Activated naive CD8-positive, alpha-beta T cell treated with anti-CD3 and anti-CD28 coated beads, Interleukin-2, amount 10 ng/mL, durations not matched to agents 7 days and 5 days (primary cell): ENCODE results near the gene INTS1. TPM values are rescaled to one million over a fixed set of nuclear protein-coding genes. Genes with fewer than 3 reads are reported as not detected.
"Not testable (repeated sequence)": the region's sequence is repeated elsewhere in the genome, so short reads cannot be mapped to it uniquely, and the experiment has no call there.

Source experiments
- ATAC-seq: fragments of 150-1000 bp; cut with Tn5 transposase; one replicate; pipeline ENCODE4 v1.10.0; 2021; ENCODE audit warnings: low read depth, moderate library complexity
- POLR2A ChIA-PET: fragments of 350-600 bp; sonication (Branson Sonifier 250); formaldehyde crosslinking; loops from one replicate; lab custom pipeline; 2021; ENCODE audit warnings: antibody characterized with exemption; lab: Charles Lee
- DNase-seq: peaks from one replicate; pipeline ENCODE4 v3.0.0; 2021
- H3K27ac Mint-ChIP-seq: one replicate; pipeline ENCODE4 v1.8.0; 2022; ENCODE audit warnings: mild to moderate bottlenecking, mixed read lengths
- H3K27me3 Mint-ChIP-seq: one replicate; pipeline ENCODE4 v1.8.0; 2022; ENCODE audit warnings: mild to moderate bottlenecking, moderate library complexity, mixed read lengths
- H3K36me3 Mint-ChIP-seq: one replicate; pipeline ENCODE4 v1.8.0; 2021; ENCODE audit warnings: mild to moderate bottlenecking, mixed read lengths
- H3K4me1 Mint-ChIP-seq: one replicate; pipeline ENCODE4 v1.8.0; 2021; ENCODE audit warnings: mixed read lengths
- H3K4me3 Mint-ChIP-seq: one replicate; pipeline ENCODE4 v1.8.0; 2022; ENCODE audit warnings: mild to moderate bottlenecking, moderate library complexity, mixed read lengths
- H3K9me3 Mint-ChIP-seq: one replicate; pipeline ENCODE4 v1.8.0; 2021; ENCODE audit warnings: mixed read lengths
- total RNA-seq, 2 experiments: library from RNA; stranded (reverse); gene quantifications; one replicate each; pipeline ENCODE4 v1.2.3, GENCODE V29; 2021

The INTS1 gene
- total RNA-seq, 2 experiments from 2014 or later: 110 to 115 TPM

DNA sequence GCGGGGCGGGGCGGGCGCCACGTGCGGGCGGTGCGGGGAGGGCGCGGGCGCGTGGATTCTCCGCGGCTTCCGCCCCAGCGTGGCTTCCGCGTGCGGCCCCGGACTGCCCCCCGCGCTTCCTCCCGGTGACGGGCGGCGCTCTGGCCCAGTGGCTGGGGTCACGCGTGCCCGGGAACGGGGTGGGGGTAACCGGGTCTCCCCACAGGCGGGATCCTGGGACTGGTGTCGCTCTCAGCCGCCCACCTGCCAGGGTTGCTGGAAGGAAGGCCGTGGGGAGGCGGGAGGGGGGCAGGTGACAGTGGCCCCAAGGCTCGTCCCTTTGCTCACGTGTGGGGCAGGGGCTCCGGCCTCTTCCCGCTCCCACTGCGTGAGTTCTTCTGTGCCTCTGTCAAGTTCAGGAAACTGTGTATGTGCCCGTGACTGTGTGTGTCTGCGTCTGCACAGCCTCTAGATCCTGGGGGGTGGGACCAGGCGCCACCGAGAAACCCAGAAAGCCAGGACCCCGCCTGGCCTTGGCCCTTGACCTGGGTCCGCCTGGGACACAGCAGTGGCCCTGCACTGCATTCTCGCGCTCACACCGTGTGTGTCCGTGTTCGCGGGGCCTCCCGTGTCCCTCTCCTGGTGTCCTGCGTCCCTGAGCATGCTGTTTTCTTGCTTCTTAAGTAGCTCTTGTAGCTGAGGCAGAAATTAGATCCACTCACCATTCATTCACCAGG is 27.2 kb upstream of the INTS1 start:
- POLR2A ChIA-PET: interaction anchor here (0.9 to 2.3 kb wide), 3 partner anchors 18 to 28 kb away, joined by 4 to 8 read pairs (median 6); partner anchors contain the start of gene INTS1
- Mint-ChIP-seq H3K36me3 (no peaks in the 10 kb centered on the region), H3K27ac (peak overlapping the region; percentile 91), H3K9me3 (no peaks in the 10 kb centered on the region), H3K27me3 (peaks cover 8% of the 10 kb centered on the region), H3K4me3 (peak overlapping the region; percentile 83), H3K4me1 (peaks cover 26% of the 10 kb centered on the region)
- peak; percentile 24 for ATAC-seq
- DNase-seq: peak; percentile 64

DNA sequence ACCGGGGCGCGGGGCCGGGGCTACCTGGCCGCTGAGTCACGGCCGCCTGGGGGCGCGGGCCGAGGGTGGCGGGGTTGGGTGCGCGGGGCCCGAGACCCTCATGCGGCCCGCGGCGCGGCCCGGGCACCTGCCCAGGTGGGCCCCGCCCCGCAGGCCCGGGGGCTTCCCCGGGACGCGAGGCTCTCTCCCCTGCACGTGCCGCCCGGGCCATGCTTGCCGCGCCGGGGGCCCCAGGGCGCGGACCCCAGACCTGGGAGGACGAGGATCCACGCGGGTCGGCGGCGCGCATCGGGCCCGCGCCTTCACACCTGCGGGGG is 26.7 kb upstream of the INTS1 start:
- POLR2A ChIA-PET: no interaction called here
- H3K36me3 Mint-ChIP-seq: no peaks in the 10 kb centered on the region

DNA sequence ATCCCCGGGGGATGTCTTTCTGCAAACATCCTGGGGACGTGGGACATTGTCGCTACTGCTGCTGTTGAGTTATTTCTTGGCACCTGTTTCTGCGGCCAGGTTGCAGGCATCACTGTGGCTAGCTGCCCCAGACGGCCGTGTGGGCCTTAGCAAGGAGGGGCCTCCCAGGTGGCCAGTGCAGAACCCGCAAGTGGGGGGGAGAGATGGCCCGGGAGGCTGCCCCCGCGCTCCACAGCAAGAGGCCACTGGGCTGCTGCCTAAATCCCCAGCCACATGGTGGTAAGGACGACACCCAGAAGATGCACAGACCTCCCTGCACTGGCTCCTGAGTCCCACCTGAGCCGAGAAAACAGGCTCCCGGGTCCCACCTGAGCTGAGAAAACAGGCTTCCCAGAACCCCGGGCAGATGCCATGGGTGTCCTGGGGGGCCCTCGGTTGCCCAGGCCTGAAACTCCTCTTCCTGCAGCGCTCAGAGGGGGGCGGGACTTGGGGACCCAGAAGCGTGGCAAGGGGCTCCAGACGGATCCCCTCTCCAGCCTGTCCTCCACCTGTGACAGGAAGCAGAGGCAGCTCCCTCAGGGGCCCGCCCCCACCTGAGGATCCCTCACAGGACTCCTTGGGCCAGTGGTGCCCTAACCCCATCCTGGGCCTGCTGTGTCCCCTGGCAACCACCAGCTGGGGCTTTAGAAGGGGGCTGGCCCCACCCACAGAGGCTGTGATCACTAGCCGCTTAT is 25.4 kb upstream of the INTS1 start:
- no peak for DNase-seq
- peak overlapping the region; percentile 68 for H3K4me3 Mint-ChIP-seq
- H3K36me3 Mint-ChIP-seq: no peaks in the 10 kb centered on the region
- no peaks in the 10 kb centered on the region for H3K9me3 Mint-ChIP-seq
- peaks cover 15% of the 10 kb centered on the region for H3K27me3 Mint-ChIP-seq
- ATAC-seq: no peak
- POLR2A ChIA-PET: interaction anchor here (1.0 kb wide), 1 partner anchor 10 kb away, joined by 5 read pairs; no protein-coding TSS in a partner anchor
- peaks cover 26% of the 10 kb centered on the region for H3K4me1 Mint-ChIP-seq
- H3K27ac Mint-ChIP-seq: peak overlapping the region; percentile 74

More for the DNA sequence above, 26.7 kb upstream of the INTS1 start:
- peaks cover 26% of the 10 kb centered on the region for H3K4me1 Mint-ChIP-seq
- ATAC-seq: peak; percentile 2
- no peak for DNase-seq
- no peak overlapping the region for H3K27ac Mint-ChIP-seq
- H3K27me3 Mint-ChIP-seq: peaks cover 11% of the 10 kb centered on the region
- H3K9me3 Mint-ChIP-seq: no peaks in the 10 kb centered on the region
- no peak overlapping the region for H3K4me3 Mint-ChIP-seq

DNA sequence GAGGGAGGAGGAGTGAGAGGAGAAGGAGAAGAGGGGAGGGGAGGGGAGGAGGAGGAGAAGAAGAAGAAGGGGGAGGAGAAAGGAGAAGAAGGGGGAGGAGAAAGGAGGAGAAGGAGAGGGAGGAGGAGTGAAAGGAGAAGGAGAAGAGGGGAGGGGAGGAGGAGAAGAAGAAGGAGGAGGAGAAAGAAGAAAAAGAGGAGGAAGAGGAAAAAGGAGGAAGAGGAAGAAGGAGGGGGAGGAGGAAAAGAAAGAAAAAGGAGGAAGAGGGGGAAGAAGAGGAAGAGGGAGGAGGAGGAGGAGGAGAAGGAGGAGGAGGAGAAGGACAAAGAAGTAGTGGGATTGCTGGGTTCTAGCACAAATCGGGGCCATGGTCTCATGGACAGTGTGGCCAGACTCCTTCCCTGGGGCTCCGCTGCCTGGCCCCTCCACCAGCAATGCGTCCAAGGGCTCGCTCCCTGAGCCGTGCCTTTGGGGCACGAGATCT is 22.1 kb upstream of the INTS1 start:
- Mint-ChIP-seq H3K27me3 (peaks cover 18% of the 10 kb centered on the region), H3K36me3 (no peaks in the 10 kb centered on the region), H3K4me1 (peaks cover 4% of the 10 kb centered on the region), H3K27ac (no peak overlapping the region), H3K4me3 (no peak overlapping the region), H3K9me3 (no peaks in the 10 kb centered on the region)
- DNase-seq (no peak), ATAC-seq (no peak)
- POLR2A ChIA-PET: no interaction called here

GRCh38 chr7:1525409-1525808 is 21.2 kb upstream of the INTS1 start:
- POLR2A ChIA-PET: no interaction called here
- no peak overlapping the region for H3K4me3 Mint-ChIP-seq
- no peaks in the 10 kb centered on the region for H3K36me3 Mint-ChIP-seq
- DNase-seq: no peak
- no peak for ATAC-seq
- no peaks in the 10 kb centered on the region for H3K9me3 Mint-ChIP-seq
- no peak overlapping the region for H3K27ac Mint-ChIP-seq
- peaks cover 4% of the 10 kb centered on the region for H3K4me1 Mint-ChIP-seq
- peaks cover 18% of the 10 kb centered on the region for H3K27me3 Mint-ChIP-seq

- peaks cover 17% of the 10 kb centered on the region for H3K27me3 Mint-ChIP-seq
- no peaks in the 10 kb centered on the region for H3K4me1 Mint-ChIP-seq
- no peak overlapping the region for H3K4me3 Mint-ChIP-seq
- ATAC-seq (no peak), DNase-seq (no peak)
- no peaks in the 10 kb centered on the region for H3K9me3 Mint-ChIP-seq
- no peak overlapping the region for H3K27ac Mint-ChIP-seq
- POLR2A ChIA-PET: no interaction called here
- no peaks in the 10 kb centered on the region for H3K36me3 Mint-ChIP-seq
These were observed 19.7 kb upstream of the INTS1 start for GRCh38 chr7:1523844-1524243.

DNA sequence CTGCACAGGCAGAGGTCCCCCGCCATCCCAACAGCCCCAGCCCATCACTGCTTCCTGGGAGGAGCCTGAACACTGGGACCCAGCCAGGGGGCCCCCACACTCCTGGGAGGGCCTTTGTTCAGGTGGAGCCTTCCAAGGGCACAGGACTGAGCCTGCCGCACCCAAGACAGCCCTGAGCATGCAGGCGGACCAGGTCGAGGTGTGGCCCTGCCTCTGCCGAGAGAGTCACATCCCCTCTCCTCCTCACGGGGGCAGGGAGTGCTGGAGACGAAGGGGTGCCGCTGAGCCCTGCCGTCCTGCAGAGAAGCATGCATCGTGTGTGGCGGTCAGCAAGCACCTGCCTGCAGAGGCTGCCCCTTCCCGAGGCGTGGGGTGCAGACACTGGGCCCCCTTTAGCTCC is 19.0 kb upstream of the INTS1 start:
- H3K4me1 Mint-ChIP-seq: no peaks in the 10 kb centered on the region
- POLR2A ChIA-PET: no interaction called here
- H3K36me3 Mint-ChIP-seq: no peaks in the 10 kb centered on the region
- no peaks in the 10 kb centered on the region for H3K9me3 Mint-ChIP-seq
- no peak overlapping the region for H3K27ac Mint-ChIP-seq
- DNase-seq (no peak), ATAC-seq (no peak)
- H3K4me3 Mint-ChIP-seq: no peak overlapping the region
- peaks cover 16% of the 10 kb centered on the region for H3K27me3 Mint-ChIP-seq

DNA sequence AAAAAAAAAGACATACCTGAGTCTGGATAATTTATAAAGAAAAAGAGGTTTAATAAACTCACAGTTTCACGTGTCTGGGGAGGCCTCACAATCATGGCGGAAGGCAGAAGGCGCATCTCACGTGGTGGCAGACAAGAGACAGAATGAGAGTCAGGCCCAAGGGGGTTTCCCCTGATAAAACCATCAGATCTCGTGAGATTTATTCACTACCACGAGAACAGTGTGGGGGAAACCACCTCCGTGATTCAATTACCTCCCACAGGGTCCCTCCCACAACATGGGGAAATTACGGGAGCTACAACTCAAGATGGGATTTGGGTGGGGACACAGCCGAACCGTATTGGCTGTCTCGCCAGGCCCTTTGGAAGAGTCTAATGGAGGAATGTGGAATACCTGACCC is 17.3 kb upstream of the INTS1 start:
- H3K27ac Mint-ChIP-seq: no peak overlapping the region
- POLR2A ChIA-PET: no interaction called here
- DNase-seq (no peak), ATAC-seq (no peak)
- peaks cover 10% of the 10 kb centered on the region for H3K27me3 Mint-ChIP-seq
- no peaks in the 10 kb centered on the region for H3K4me1 Mint-ChIP-seq
- H3K36me3 Mint-ChIP-seq: no peaks in the 10 kb centered on the region
- H3K9me3 Mint-ChIP-seq: no peaks in the 10 kb centered on the region
- H3K4me3 Mint-ChIP-seq: no peak overlapping the region

- Mint-ChIP-seq H3K27ac (no peak overlapping the region), H3K9me3 (no peaks in the 10 kb centered on the region), H3K4me1 (no peaks in the 10 kb centered on the region), H3K27me3 (peaks cover 5% of the 10 kb centered on the region), H3K4me3 (no peak overlapping the region), H3K36me3 (no peaks in the 10 kb centered on the region)
- ATAC-seq: no peak
- POLR2A ChIA-PET: no interaction called here
- DNase-seq: no peak
These were observed 16.5 kb upstream of the INTS1 start for GRCh38 chr7:1520539-1521234.

GRCh38 chr7:1519322-1519922 is 15.2 kb upstream of the INTS1 start:
- ATAC-seq, H3K27me3 Mint-ChIP-seq, H3K27ac Mint-ChIP-seq, H3K4me1 Mint-ChIP-seq, H3K4me3 Mint-ChIP-seq, H3K9me3 Mint-ChIP-seq, H3K36me3 Mint-ChIP-seq, DNase-seq: not testable (repeated sequence)
- POLR2A ChIA-PET: interaction anchor here (0.8 kb wide), 1 partner anchor 11 kb away, joined by 5 read pairs; the partner anchor contains the start of gene MAFK

DNA sequence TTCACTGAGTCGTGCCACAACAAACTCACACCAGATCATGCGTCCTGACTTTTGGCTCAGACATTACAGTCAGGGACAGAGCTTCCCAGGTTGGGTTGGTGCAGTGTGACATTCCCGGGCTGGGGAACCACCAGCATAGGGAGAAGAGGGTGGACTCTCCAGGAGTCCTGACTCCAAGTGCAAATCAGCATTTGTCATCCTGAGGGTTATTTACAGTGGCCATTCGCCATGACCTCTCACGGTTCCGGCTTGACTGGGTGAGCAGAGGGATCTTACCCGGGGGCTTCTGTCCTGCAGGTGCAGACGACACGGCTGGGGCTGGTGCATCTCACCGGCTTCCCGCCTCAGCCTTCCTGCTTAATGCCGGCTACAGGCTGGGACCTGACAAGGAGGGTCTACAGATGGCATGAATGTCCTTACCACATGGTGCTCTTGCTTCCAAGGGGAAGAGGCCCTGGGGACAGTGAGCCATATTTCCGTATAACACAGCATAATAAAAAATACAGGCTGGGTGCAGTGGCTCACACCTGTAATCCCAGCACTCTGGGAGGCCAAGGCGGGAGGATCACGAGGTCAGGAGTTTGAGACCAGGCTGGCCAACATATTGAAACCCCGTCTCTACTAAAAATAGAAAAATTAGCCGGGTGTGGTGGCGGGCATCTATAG is 12.5 kb upstream of the INTS1 start:
- Mint-ChIP-seq H3K4me3 (no peak overlapping the region), H3K36me3 (no peaks in the 10 kb centered on the region), H3K27ac (no peak overlapping the region), H3K27me3 (no peaks in the 10 kb centered on the region), H3K4me1 (peaks cover 9% of the 10 kb centered on the region), H3K9me3 (no peaks in the 10 kb centered on the region)
- POLR2A ChIA-PET: no interaction called here
- ATAC-seq (no peak), DNase-seq (no peak)

DNA sequence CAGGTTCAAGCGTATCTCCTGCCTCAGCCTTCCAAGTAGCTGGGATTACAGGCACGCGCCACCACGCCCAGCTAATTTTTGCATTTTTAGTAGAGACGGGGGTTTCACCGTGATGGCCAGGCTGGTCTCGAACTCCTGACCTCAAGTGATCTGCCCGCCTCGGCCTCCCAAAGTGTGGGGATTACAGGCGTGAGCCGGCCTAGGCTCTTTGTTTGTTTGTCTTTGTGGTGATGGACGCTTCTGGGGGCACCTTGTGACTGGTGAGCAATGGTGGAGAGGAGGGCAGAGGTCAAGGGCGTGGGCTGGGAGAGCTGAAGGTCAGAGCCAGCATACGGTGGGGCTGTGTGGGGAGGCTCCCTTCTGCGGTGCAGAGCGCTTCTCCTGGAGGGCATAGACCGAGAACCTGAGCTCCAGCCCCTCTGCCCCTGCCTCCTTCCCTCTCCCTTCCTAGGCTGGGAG is 11.3 kb upstream of the INTS1 start:
- POLR2A ChIA-PET, H3K4me3 Mint-ChIP-seq, DNase-seq, H3K36me3 Mint-ChIP-seq, H3K27me3 Mint-ChIP-seq, H3K4me1 Mint-ChIP-seq, H3K9me3 Mint-ChIP-seq, H3K27ac Mint-ChIP-seq, ATAC-seq: not testable (repeated sequence)

DNA sequence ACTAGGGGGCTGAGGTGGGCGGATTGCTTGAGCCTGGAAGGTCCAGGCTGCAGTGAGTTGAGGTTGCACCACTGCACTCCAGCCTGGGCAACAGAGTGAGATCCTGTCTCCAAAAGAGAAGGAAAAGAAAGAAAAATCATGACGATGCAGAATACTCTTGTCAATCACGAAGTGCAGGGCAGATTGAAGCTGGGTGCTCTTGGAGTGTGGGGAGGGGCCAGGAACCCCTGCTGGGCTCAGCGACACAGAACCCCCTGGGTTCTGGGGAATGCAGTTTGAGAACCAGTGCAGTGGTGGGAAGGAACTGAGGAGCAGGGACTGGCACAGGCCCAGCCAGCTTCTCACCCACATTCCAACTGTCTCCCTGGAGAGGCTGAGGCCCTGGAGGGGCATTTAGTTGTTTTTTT is 10.8 kb upstream of the INTS1 start:
- ATAC-seq (no peak), DNase-seq (no peak)
- Mint-ChIP-seq H3K9me3 (no peaks in the 10 kb centered on the region), H3K36me3 (no peaks in the 10 kb centered on the region), H3K27me3 (no peaks in the 10 kb centered on the region), H3K27ac (no peak overlapping the region), H3K4me1 (peaks cover 9% of the 10 kb centered on the region), H3K4me3 (no peak overlapping the region)
- POLR2A ChIA-PET: no interaction called here
